H9 (cell line): ENCODE data around the gene ZNRF1. TPM values are rescaled to one million over a fixed set of nuclear protein-coding genes. Genes with fewer than 3 reads are reported as not detected.

ENCODE experiments used
- DNase-seq: peaks from one replicate; pipeline ENCODE4 v3.0.0-alpha.2; 2017
- H2AFZ ChIP-seq: one replicate; pipeline ENCODE4 v1.6.1; 2013; ENCODE audit warnings: mild to moderate bottlenecking, low read length, control low read depth, moderate library complexity
- H2AK5ac ChIP-seq: 2 replicates; pipeline ENCODE4 v1.6.1; 2013; ENCODE audit warnings: low read length, control low read depth, mixed read lengths; ENCODE audit not compliant: insufficient read length
- H2BK120ac ChIP-seq: one replicate; pipeline ENCODE4 v1.6.1; 2013; ENCODE audit warnings: low read depth, mild to moderate bottlenecking, low read length, control low read depth, inconsistent platforms; ENCODE audit not compliant: poor library complexity, severe bottlenecking
- H2BK12ac ChIP-seq: 2 replicates; pipeline ENCODE4 v1.6.1; 2013; ENCODE audit warnings: low read length, control low read depth, mixed read lengths, low read depth; ENCODE audit not compliant: insufficient read length
- H2BK15ac ChIP-seq: 2 replicates; pipeline ENCODE4 v1.6.1; 2013; ENCODE audit warnings: low read depth, low read length, control low read depth
- H2BK20ac ChIP-seq: one replicate; pipeline ENCODE4 v1.6.1; 2013; ENCODE audit warnings: low read depth, mild to moderate bottlenecking, low read length, control low read depth, inconsistent platforms; ENCODE audit not compliant: poor library complexity, severe bottlenecking
- H2BK5ac ChIP-seq: 2 replicates; pipeline ENCODE4 v1.6.1; 2013; ENCODE audit warnings: low read length, control low read depth, mixed read lengths; ENCODE audit not compliant: insufficient read length
- H3K14ac ChIP-seq: 2 replicates; pipeline ENCODE4 v1.6.1; 2013; ENCODE audit warnings: low read length, control low read depth; ENCODE audit not compliant: insufficient read depth
- H3K18ac ChIP-seq: 2 replicates; pipeline ENCODE4 v1.6.1; 2013; ENCODE audit warnings: low read depth, mild to moderate bottlenecking, mixed read lengths, low read length, control low read depth; ENCODE audit not compliant: insufficient read length
- H3K23ac ChIP-seq: 2 replicates; pipeline ENCODE4 v1.6.1; 2013; ENCODE audit warnings: low read length, control low read depth, mixed read lengths, low read depth; ENCODE audit not compliant: insufficient read length
- H3K23me2 ChIP-seq: 2 replicates; pipeline ENCODE4 v1.6.1; 2013; ENCODE audit warnings: low read depth, mild to moderate bottlenecking, mixed read lengths, low read length, control low read depth; ENCODE audit not compliant: insufficient read length, poor library complexity, severe bottlenecking
- H3K27ac ChIP-seq: 2 replicates; pipeline ENCODE4 v1.5.1; 2013; ENCODE audit warnings: low read length, control low read depth, mixed read lengths, low read depth; ENCODE audit not compliant: insufficient read length
- H3K27me3 ChIP-seq: 2 replicates; pipeline ENCODE4 v1.6.1; 2013; ENCODE audit warnings: low read length, control low read depth, inconsistent platforms; ENCODE audit not compliant: insufficient read depth
- H3K4ac ChIP-seq: 2 replicates; pipeline ENCODE4 v1.6.1; 2013; ENCODE audit warnings: low read depth, mild to moderate bottlenecking, control low read depth, inconsistent platforms, low read length, moderate library complexity
- H3K4me1 ChIP-seq: 2 replicates; pipeline ENCODE4 v1.6.1; 2013; ENCODE audit warnings: low read length, control low read depth, inconsistent platforms; ENCODE audit not compliant: insufficient read depth
- H3K4me2 ChIP-seq: 2 replicates; pipeline ENCODE4 v1.6.1; 2013; ENCODE audit warnings: low read length, control low read depth, mixed read lengths; ENCODE audit not compliant: insufficient read length, insufficient read depth
- H3K56ac ChIP-seq: 2 replicates; pipeline ENCODE4 v1.6.1; 2013; ENCODE audit warnings: low read depth, mild to moderate bottlenecking, mixed read lengths, low read length, control low read depth; ENCODE audit not compliant: insufficient read length
- H3K79me1 ChIP-seq: 2 replicates; pipeline ENCODE4 v1.6.1; 2013; ENCODE audit warnings: low read depth, mild to moderate bottlenecking, moderate library complexity, low read length, control low read depth, inconsistent platforms; ENCODE audit not compliant: insufficient read depth, poor library complexity, severe bottlenecking
- H3K79me2 ChIP-seq: 2 replicates; pipeline ENCODE4 v1.6.1; 2013; ENCODE audit warnings: low read length, control low read depth, inconsistent platforms; ENCODE audit not compliant: insufficient read depth
- H3K9ac ChIP-seq: 2 replicates; pipeline ENCODE4 v1.6.1; 2013; ENCODE audit warnings: low read length, control low read depth, mixed read lengths; ENCODE audit not compliant: insufficient read length; ENCODE audit errors: extremely low read depth
- H3K9me3 ChIP-seq: one replicate; pipeline ENCODE4 v1.6.1; 2013; ENCODE audit warnings: low read depth, low read length, inconsistent platforms; ENCODE audit not compliant: control insufficient read depth
- H3T11ph ChIP-seq: one replicate; pipeline ENCODE4 v1.6.1; 2013; ENCODE audit warnings: mild to moderate bottlenecking, low read length, control low read depth, inconsistent platforms
- H4K20me1 ChIP-seq: one replicate; pipeline ENCODE4 v1.6.1; 2013; ENCODE audit not compliant: control insufficient read depth, insufficient read length, insufficient read depth
- H4K5ac ChIP-seq: 2 replicates; pipeline ENCODE4 v1.6.1; 2013; ENCODE audit warnings: low read depth, mild to moderate bottlenecking, mixed read lengths, low read length, control low read depth; ENCODE audit not compliant: insufficient read length
- H4K8ac ChIP-seq: replicated peaks from 2 replicates; pipeline ENCODE4 v1.6.1; 2013; ENCODE audit warnings: low read length, control low read depth, mixed read lengths, low read depth; ENCODE audit not compliant: insufficient read length
- H4K91ac ChIP-seq: 2 replicates; pipeline ENCODE4 v1.6.1; 2013; ENCODE audit warnings: low read depth, mild to moderate bottlenecking, moderate library complexity, mixed read lengths, low read length, control low read depth; ENCODE audit not compliant: insufficient read length
- H3K27ac Mint-ChIP-seq, 3 experiments: 2 replicates in 2 of 3; 3 replicates in 1 of 3; pipeline ENCODE4 v1.8.0; 2020 to 2021; ENCODE audit warnings: mixed read lengths in 3 of 3, mild to moderate bottlenecking in 1 of 3, moderate library complexity in 1 of 3
- H3K27me3 Mint-ChIP-seq: 2 replicates; pipeline ENCODE4 v1.8.0; 2021; ENCODE audit warnings: low read depth, mild to moderate bottlenecking, moderate library complexity, mixed read lengths
- H3K36me3 Mint-ChIP-seq, 3 experiments: 2 replicates in 2 of 3; 3 replicates in 1 of 3; pipeline ENCODE4 v1.8.0; 2020 to 2021; ENCODE audit warnings: low read depth in 3 of 3, mixed read lengths in 3 of 3; ENCODE audit not compliant: insufficient read depth in 1 of 3
- H3K4me1 Mint-ChIP-seq, 2 experiments: 2 replicates each; pipeline ENCODE4 v1.8.0; 2020; ENCODE audit warnings: mixed read lengths in 2 of 2
- H3K4me3 Mint-ChIP-seq, 2 experiments: 2 replicates in 1 of 2; 3 replicates in 1 of 2; pipeline ENCODE4 v1.8.0; 2020 to 2021; ENCODE audit warnings: mild to moderate bottlenecking in 2 of 2, mixed read lengths in 2 of 2, moderate library complexity in 1 of 2
- H3K9me3 Mint-ChIP-seq, 2 experiments: 2 replicates in 1 of 2; 3 replicates in 1 of 2; pipeline ENCODE4 v1.8.0; 2020; ENCODE audit warnings: mild to moderate bottlenecking in 2 of 2, mixed read lengths in 2 of 2, moderate library complexity in 1 of 2
- WGBS: extraction: QIAGEN DNeasy Blood & Tissue Kit; methylation state at CpG from one replicate; pipeline ENCODE4 v1.1.7; 2013; ENCODE audit warnings: missing lambda C conversion rate, low lambda C conversion rate, mixed read lengths; ENCODE audit not compliant: insufficient read length; ENCODE audit errors: extremely low coverage; 5-methylcytosine and 5-hydroxymethylcytosine counted together
- total RNA-seq: library from RNA; stranded (reverse); gene quantifications from 2 replicates; pipeline ENCODE4 v1.2.1, GENCODE V29; 2021
- TF ChIP-seq, protein P1 (sequence below): fragments of 200-600 bp; sonication (generic); conservative IDR thresholded peaks from 3 replicates; pipeline ENCODE4 v1.8.0; 2021; ENCODE audit warnings: antibody characterized with exemption, mild to moderate bottlenecking

Gene ZNRF1
- total RNA-seq, 1 experiment from 2014 or later = 49.6 TPM

DNA sequence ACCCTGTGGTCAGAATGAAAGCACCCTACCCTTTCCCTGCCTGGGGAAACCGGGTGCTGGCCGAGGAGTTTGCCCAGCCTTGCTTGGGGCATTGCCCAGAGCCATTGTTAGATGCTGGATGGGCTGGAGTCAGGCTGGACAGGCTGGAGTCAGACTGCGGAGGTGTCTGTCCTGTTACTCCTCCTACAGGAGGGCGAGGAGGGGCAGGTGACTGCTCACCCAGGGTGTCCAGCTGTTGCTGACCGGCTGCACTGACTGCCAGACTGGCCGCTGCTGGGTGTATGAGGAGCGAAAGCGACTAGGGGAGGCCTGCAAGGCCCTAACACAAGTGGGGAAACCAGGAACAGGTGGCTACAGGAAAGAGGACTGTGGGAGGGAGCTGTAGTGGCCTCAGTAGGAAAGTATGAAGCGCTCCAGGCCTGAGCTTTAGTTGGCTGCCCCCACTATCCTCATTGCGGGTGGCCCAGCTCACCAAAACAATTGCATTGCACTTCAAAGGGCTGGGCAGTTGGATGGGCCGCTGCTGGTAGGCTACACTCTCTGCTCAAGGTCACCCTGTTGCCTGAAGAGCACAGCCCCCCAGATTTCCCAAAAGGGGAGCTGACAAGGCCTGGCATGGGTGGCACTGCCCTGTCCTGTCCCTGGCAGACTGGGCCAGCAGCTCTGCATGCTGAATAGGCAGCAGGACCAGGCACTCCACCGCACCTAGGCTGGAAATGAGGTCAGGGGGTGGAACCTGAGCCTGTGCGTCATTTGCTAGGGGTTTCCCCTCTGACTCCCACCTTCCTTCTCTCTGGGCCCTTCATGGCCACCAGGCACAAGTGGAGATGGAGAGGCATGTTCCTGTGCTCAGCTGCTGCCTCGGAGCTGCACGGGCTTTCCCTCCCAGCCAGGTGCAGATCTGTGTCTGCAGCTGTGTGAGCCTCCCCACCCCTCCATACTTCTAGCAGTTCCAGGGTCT lies 99.4 kb downstream of the ZNRF1 start:
- peaks cover 3% of the 10 kb centered on the region for H4K20me1 ChIP-seq
- H2BK120ac ChIP-seq = no peak overlapping the region
- no peak overlapping the region; a peak in 1 of 5 replicates for H3K4me3 Mint-ChIP-seq
- H3K79me1 ChIP-seq = no peaks in the 10 kb centered on the region
- no peaks in the 10 kb centered on the region for H3K79me2 ChIP-seq
- no peaks in the 10 kb centered on the region for H3K23me2 ChIP-seq
- H2AK5ac ChIP-seq = no peak overlapping the region
- no peak overlapping the region for H2BK5ac ChIP-seq
- H3K56ac ChIP-seq = no peak overlapping the region
- no peak overlapping the region for H4K91ac ChIP-seq
- no peak overlapping the region for H2BK15ac ChIP-seq
- TF ChIP-seq, protein P1, sequence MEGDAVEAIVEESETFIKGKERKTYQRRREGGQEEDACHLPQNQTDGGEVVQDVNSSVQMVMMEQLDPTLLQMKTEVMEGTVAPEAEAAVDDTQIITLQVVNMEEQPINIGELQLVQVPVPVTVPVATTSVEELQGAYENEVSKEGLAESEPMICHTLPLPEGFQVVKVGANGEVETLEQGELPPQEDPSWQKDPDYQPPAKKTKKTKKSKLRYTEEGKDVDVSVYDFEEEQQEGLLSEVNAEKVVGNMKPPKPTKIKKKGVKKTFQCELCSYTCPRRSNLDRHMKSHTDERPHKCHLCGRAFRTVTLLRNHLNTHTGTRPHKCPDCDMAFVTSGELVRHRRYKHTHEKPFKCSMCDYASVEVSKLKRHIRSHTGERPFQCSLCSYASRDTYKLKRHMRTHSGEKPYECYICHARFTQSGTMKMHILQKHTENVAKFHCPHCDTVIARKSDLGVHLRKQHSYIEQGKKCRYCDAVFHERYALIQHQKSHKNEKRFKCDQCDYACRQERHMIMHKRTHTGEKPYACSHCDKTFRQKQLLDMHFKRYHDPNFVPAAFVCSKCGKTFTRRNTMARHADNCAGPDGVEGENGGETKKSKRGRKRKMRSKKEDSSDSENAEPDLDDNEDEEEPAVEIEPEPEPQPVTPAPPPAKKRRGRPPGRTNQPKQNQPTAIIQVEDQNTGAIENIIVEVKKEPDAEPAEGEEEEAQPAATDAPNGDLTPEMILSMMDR = no peak
- no peak overlapping the region for H3K18ac ChIP-seq
- no peak overlapping the region for H3K27ac ChIP-seq
- H3K27ac Mint-ChIP-seq = peak overlapping the region; percentile 31 to 78 (median 77); a peak in 5 of 7 replicates
- H2BK20ac ChIP-seq = no peak overlapping the region
- no peak overlapping the region for H3K4ac ChIP-seq
- peaks cover 17% of the 10 kb centered on the region; the same call in 1 of the 2 replicates for H3K4me1 ChIP-seq
- 0 out of 2 replicates have a peak overlapping the region, but pooled peaks have one; percentile 9 for H3K14ac ChIP-seq
- WGBS = no CpG with 5 or more reads among the region's 15 CpGs
- H3T11ph ChIP-seq = no peak overlapping the region
- H3K23ac ChIP-seq = no peak overlapping the region
- no peak overlapping the region for H4K8ac ChIP-seq
- H3K4me2 ChIP-seq = no peak overlapping the region
- no peak for DNase-seq
- no peaks in the 10 kb centered on the region for H3K27me3 ChIP-seq
- peaks cover 13 to 26% (median 18%) of the 10 kb centered on the region in 3 experiments; a peak in 6 of 7 replicates for H3K36me3 Mint-ChIP-seq
- peaks cover 52 to 61% of the 10 kb centered on the region in 2 experiments for H3K4me1 Mint-ChIP-seq
- no peak overlapping the region for H2BK12ac ChIP-seq
- no peaks in the 10 kb centered on the region; the same call in 1 of the 2 replicates for H3K27me3 Mint-ChIP-seq
- no peak overlapping the region for H4K5ac ChIP-seq
- H2AFZ ChIP-seq = no peak overlapping the region
- no peaks in the 10 kb centered on the region; a peak in 1 of 5 replicates for H3K9me3 Mint-ChIP-seq
- no peak overlapping the region for H3K9ac ChIP-seq
- H3K9me3 ChIP-seq = no peaks in the 10 kb centered on the region
